ENCODE results near the gene FBXO44.

The FBXO44 gene

DNA sequence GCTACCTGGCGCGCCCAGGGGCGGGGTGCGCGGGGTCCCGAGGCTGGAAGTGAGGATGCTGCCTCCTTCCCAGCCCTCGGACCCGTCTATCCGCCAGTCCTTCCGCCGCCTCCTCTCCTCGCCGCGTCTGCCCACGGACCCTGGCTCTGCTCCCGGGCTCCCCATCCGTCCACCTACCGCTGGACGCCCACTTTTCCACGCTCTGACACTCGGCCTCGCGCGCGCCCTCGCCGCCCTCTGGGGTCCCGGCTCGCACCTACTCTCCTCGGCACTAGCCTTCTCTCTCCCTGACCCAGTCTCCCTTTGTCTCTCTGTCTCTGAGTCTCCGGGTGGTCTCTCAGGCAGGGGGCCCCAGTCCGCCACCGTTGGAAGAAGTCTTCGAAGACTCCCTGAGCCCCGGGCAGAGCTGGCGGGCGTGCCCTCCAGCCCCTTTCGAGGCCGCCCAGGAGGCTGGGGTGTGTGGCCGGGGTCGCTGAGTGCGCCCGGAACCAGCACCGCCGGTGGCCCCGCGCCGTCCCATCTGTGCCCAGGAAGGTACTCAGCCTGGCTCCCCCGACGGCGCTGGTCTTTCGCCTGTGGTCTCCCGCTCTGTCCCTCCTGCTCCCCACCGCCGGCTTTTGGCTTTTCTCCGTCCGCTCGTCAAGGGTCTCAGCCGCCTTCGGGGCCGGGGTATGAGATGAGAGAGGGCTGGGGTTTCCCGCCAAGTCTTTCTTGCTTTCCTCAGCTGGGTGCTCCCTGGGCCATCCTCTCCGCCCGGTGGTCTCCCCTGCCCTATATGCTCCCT lies 37.4 kb downstream of the FBXO44 start:
- no peak for DNase-seq

DNA sequence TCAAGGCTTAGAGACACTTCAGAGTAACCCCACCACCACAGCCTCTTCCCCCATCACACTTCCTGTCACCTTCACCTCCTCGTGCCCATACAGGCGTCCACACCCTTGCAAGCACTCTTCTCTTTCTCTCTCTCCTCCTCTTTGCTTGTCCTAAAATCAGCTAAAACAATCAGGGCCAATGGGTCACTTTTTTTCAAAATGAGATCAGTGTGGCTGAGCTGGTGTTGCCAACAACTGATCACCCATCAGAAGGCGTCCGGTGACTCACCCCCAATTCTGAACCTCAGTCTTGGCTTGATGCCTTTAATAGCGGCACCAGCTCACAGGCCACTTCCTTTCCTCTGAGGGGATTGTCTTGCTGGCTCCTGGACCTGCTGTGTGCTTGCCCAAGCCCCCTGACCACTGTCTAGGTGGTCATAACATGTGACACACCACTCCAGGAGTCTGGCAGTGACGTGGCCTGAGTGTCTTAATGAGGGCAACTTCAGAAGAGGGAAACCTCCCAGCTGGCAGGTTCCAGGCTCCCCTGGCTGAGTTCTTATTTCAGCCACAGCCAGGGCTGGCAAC lies 38.4 kb downstream of the FBXO44 start:
- no peak for DNase-seq

DNA sequence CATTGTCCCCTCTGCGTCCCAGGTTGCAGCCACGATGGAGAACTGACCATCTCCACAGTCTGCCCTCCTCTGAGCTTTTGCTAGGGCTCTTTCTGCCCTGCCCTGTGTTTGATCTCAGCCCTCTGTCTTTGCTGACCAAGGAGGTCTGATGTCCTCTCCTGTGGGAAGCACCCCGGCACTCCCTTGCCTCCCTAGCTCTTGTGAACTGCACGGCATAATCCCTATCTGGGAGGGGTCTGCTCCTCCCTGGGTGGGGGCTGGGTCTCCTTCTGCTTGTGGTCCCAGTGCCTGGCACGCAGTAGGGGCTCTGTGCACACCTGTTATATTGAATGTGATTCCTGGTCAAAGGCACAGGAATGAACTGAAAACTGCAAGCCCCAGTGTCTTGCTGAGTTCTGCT lies 39.2 kb downstream of the FBXO44 start:
- DNase-seq: no peak

DNA sequence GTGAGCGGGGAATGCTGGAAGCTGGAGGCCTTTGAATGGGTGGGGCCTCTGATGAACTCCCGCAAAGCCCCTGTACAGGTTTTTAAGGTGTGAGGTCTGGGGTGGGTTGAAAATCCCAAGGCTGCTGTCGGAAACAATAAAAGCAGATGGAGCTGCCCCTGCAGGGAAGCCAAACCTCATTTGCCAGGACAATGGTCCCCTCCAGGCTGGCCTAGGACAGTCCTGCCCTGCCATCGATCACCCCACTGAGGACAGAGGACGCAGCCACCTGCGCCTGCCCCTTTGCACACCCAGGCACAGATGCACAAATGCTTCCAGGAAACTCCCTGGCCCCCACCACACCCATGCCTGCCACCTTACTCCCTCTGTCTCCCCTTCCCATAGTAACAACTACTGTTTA lies 41.2 kb downstream of the FBXO44 start:
- DNase-seq: no peak

DNA sequence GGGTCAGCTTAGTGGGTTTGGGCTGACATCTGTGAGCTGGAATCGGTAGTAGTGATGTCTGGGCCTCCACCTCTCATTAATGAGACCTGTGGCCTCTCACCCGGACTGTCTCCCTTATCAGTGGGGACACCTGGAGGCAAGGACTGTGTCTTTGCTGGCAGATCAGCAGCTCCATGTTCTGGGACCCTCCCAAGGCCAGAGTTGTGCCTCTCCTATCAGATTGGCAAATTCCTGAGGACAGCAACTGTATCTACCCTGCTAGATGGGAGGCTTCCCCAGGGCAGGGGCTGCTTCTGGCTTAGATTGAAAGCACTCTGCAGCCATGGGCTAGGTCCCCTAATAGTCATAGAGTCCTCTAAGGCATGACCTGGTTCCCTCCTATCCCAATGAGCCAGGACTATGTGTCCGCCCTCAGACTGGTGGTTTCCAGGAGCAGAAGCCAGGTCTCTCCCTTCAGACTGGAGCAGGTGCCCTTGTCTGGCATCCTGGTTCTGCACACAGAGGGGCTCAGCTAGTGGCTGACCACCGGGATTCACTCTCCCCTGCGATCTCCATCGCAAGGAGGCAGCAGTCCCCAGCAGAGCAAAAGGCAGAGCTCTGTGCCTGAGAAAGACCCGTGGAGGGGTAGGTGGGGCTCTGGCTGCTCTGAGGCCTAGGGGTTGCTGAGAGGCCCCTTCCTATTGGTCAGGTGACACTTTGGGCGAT lies 42.7 kb downstream of the FBXO44 start:
- no peak for DNase-seq

DNA sequence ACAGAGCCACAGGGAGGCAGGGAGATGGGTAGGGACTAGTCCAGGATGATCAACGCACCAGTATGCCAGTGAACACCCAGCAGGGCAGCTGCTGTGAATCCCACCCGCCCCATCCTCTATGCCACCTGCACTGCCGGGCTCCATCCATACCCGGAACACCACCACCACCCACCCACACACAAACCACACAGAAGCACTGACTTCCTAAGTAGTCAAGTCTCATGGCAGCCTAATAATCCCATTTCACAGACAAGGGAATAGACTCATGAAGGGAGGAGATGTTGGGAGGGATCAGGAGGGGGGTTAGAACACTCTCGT lies 43.2 kb downstream of the FBXO44 start:
- no peak for DNase-seq

DNA sequence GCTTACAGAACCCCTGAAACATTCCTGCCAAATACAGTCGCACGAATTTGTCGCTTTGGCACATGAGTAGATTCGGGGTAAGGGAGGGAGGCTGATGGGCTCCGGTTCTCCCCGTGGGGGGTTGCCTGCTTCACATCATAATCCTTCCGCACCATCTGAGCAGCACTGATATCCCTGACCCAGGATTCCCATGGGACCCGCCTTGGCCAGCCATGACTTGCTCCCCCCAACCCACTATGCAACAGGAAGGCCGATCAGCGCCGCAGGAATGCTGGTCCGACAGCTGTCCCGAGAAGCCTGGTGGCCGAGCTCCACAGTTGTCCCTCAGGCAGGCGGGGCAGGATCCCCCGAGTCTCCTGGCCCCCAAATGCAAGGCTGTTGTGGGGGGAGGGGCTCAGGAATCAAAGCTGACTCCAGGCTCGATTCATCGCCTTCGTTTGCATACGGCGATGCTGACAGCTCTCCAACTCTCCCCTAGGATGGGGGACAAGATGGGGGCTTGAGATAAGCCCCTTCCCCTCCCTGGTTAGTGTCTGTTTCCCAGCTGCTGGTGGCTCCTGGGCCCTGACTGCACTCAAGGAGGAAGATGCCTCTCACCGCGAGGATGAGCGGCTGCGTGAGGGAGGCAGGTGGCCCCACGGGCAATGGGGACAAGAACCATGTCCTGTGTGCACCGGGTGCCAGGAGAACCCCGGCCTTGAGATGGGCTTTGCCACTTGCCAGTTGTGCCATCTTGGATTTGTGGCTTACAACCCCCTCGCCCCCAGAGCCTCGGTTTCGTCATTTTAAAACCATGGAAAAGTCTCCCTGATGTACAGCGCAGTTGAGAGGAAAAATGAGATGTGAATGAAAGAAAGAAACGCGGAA lies 46.2 kb downstream of the FBXO44 start:
- DNase-seq: no peak

DNA sequence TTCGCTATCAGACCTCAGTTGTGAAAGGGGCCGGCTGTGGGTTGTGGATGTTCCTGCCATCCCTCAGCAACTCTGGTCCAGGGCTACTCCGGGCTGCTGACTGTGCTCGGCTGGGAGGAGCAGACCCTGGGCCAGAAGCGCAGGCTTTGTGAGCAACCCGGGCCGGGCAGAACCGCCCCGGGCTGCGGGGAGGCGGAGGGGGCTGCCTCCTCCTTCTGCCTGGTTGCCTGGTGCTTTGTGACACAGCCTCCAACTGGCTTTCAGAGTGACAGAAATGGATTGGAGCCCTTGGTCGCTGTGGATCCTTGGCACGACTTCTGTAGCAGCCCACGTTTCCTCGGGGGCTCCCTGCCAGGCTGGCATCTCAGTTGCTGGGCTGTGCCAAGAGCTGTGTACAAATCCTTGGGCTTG lies 46.9 kb downstream of the FBXO44 start:
- no peak for DNase-seq

DNA sequence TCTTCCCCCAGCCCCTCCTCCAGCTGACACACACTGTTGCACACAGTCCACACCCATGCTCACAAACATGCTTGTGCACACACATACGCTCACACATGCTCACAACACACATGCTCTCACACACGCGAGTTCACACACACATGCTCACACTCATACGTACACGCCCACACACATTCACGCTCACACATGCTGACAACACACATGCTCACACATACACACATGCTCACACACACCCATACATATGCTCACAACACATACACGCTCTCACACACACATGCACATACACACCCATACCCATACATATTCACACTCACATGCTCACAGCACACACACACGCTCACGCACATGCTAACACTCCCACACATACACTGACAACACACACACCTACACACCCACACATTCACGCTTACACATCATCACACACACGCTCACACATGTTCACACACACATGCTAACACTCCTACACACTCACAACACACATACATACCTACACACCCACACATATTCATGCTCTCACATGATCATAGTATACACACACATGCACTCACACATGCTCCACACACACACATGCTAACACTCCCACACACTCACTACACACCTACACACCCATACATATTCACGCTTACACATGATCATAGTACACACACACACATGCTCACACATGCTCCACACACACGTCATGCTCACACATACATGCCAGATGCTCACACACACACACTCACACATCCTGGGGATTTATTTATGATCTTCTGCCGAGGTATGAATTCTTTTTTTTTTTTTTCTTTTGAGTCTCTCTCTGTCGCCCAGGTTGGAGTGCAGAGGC lies 47.5 kb downstream of the FBXO44 start:
- DNase-seq: no peak

DNA sequence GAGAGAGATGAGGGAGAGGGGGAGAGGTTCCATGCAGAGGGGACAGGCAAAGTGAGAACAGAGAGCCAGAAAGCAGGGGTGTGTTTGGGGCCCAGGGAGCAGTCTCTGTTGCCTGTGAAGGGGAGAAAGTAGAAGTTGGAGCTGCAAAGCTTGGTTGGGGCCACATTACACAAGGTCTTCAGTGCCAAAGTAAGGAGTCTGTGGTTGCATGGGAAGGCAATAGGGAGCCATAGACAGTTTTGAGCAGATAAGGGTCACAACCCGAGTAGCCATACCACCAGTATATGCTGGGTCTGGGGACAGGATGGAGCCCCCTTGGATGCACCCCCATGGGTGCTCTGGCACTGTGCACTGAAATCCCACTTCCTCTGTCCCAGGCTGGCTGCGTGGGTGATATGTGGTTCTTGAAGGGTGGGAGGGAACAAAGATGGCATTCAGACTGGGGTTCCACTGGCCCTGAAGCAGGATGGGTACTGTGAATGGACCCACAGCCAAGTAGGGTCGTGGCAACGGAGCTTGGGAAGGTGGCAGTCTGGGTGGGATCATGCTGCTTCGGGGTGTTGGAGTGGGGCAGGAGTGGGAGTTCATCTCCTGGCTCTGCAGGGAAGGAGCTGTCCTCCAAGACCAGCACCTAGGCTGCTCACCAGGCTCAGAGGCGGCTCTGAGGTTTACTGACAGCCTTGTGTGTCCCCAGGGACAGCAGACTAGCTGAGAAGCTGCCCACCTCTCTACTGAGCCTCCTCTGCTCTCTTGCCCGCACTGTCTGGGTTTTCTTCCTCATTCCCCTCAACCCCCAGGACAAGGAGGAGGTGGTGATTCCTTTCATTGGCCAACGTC lies 48.9 kb downstream of the FBXO44 start:
- DNase-seq: no peak

DNA sequence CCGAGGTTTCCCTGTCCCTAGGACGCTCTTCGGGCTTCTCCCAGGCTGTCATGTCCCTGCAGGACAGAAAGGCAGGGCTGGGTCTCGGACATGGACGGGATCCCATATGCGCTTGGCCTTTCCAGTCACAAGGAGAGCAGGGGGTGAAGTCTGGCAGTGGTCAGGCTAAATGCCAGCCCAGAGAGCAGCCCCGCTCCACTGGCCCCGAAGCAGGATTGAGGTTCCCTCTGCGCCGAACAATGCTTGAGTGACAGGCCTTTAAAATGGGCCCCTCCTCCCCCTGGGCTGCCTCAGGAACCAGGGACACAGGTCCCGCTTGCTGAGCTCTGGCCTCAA lies 49.5 kb downstream of the FBXO44 start:
- no peak for DNase-seq

DNA sequence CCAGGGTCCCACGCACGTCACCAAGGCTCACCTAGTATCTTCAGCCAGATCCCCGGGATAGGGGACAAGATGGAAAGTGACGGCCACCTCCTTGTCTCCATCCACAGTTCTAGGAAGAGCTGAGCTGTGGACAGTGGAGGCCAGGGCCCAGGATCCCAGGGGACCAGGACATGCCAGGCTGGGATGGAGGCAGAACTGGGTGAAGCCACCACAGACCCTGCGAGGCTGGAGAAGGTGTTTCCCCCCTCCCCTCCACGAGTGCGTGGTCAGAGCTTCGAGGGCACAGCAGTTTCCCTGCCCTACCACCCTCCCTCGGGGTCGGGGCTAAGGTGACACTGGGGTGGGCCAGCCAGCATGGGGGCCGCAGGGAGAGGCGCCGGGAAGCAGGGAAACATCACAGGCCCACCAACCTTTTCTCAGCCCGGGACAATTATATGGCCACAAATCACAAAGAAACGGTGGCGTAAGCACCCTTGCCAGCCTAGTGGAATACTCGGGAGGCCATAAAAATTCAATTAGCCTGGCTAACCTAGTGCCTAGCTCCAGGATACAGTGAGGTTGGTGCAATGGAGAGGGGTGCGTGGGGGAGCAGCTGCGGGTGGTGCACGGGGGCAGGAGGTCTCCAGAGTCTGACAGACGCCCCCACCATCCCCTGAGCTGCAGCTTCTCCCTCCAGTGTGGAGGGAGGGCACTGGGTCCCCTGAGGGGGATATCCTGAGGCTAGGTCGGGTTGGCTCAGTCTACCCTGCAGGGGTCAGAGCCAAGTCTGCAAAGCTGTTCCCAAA lies 50.2 kb downstream of the FBXO44 start:
- no peak for DNase-seq

DNA sequence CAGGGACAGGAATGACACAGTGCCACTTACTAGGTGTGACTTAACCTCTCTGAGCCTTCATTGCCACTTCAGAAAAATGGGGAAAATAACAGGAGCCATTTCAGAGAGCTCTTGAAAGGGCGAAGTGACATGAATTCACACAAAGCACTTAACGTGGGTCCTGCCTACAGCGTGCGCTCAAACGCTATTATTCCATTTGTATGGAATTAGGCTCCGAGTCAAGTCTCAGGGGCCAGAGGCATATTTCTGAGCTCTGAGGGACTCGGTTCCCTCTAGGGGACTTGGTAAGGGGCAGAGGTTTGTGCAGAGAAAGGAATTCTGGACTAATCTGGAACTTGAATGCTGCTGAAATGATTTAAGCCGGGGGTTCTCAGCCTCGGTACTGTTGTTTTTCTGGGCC lies 50.9 kb downstream of the FBXO44 start:
- DNase-seq: no peak

DNA sequence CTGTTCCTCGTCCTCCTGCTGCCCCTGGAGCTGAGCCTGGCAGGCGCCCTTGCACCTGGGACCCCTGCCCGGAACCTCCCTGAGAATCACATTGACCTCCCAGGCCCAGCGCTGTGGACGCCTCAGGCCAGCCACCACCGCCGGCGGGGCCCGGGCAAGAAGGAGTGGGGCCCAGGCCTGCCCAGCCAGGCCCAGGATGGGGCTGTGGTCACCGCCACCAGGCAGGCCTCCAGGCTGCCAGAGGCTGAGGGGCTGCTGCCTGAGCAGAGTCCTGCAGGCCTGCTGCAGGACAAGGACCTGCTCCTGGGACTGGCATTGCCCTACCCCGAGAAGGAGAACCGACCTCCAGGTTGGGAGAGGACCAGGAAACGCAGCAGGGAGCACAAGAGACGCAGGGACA lies 51.6 kb downstream of the FBXO44 start:
- no peak for DNase-seq

DNA sequence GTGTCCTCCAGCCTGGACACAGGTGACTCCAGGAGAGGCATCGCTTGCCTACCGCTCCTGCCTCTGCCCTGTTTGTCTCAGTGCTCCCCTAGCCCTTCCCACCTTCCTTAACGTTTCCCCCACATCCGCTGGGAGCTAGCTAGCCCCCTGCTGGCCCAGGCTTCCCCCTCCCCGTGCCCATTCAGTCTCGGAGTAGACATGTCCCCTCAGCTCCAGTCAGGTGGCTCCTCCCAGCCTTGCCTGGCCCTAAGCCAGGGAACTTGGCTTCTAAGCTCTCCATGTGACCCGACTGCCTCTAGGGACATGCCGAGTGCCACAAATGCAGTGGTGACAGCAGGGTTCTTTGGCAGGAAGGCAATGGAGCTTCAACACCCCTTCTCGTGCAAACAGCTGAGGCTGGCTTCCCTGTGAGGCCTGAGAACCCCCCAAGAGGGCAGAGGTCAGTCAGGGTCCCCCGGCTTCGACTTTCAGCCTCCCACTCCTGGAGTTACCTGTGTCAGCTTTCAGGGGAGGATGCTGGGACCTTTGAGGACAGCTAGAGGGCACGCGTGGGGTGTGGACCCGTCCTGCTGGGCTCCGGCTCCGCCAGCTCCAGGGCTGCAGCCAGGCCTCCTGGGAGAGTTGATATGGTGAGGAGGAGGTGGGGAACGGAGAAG lies 53.1 kb downstream of the FBXO44 start:
- no peak for DNase-seq

DNA sequence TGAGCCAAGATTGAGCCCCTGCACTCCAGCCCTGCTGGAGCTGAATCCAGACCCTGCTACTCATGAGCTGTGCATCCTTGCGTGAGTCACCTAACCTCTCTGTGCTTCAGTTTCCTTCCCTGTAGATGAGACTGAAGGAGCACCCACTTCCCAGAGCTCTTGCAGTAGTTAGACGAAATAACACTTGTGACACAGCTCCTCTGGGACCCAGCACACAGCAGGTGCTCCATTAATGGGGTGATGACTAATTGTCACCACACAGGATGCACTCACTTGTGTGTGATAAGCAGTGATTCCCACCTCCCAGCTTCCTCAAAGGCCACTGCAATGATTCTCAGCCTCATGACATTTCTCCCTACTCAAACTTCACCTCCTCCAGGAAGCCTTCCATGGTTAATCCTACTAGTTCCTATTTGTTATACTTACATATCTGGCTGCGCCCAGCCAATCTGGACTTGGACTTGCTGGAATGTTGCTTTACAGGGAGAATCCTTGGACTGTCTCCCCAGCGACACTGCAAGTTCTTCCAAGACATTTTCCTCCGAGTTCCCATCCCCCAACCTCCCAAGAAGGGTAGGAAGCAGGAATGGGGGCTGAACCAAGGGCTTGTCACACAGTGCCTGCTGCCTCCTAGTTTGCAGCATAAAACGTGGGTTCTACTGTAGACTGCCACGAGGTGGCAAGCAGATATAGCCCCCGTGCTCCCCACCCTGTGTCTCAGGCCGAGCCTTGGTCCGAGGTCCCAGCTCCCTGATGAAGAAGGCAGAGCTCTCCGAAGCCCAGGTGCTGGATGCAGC lies 54.1 kb downstream of the FBXO44 start:
- no peak for DNase-seq

DNA sequence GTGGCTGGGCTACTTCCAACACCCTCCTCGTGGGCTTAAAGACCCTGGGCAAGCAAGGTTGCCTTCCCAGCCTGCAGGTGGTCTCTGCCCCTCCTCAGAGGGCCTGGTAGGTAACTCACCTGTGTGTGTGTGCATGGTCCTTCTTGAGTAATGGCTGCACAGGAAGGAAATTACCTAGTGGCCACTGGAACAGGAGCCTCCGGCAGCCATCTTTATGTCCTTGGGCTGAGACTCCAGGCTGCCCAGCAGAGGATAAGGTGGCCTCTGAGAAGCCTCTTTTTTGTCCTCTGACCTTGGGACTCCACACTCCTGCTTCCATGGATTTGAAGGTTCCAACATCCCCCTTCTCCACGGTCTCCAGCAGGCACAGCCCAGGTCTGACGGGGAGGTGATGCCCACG lies 56.8 kb downstream of the FBXO44 start:
- DNase-seq: no peak

DNA sequence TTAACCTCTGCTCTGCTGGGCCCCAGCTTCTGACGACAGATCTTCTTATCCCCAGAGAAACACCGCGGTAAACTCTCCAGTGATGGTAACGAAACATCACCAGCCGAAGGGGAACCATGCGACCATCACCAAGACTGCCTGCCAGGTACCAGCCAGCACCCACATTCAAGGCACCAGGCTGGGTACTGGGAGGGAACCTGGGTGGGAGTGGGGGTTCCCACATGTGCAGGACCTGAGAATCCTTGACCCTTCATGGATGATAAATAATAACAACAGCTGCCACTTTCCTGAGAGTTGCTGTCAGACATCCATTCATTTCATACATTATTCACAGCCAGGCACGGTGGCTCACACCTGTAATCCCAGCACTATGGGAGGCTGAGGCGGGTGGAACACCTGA lies 57.6 kb downstream of the FBXO44 start:
- DNase-seq: no peak

Data from NCI-H1417 treated with DMSO at 0.1 percent for 48 hours (cell line).